PC-9 (cell line): Measurements from ENCODE around the gene TAF4. TPM values are rescaled to one million over a fixed set of nuclear protein-coding genes. Genes with fewer than 3 reads are reported as not detected.

Experiments
- BruUV-seq: library from RNA; stranded (reverse); fragments of 400-500 nt; replicated peaks from 2 replicates; lab custom pipeline; 2021; lab: Mats Ljungman, UMichigan
- CTCF ChIA-PET: fragments of 300-600 bp; sonication (Branson Sonifier 250); formaldehyde crosslinking; loops from one replicate; lab custom pipeline; 2022; ENCODE audit warnings: antibody characterized with exemption; lab: Charles Lee
- POLR2A ChIA-PET: fragments of 300-600 bp; sonication (Branson Sonifier 250); formaldehyde crosslinking; loops from one replicate; lab custom pipeline; 2022; ENCODE audit warnings: antibody characterized with exemption; ENCODE audit not compliant: unreplicated experiment; lab: Charles Lee
- DNase-seq, 2 experiments: peaks; one replicate each; pipeline versions ENCODE4 v3.0.0 to v3.0.0-alpha.2; 2015 to 2022; ENCODE audit warnings: mixed read lengths in 1 of 2
- H2AFZ ChIP-seq: fragments of 200-600 bp; sonication (generic); 2 replicates; pipeline ENCODE4 v1.8.1; 2017; ENCODE audit warnings: antibody characterized with exemption
- H3F3A ChIP-seq: fragments of 200-600 bp; sonication (generic); 2 replicates; pipeline ENCODE4 v1.8.1; 2017; ENCODE audit warnings: antibody characterized with exemption, mild to moderate bottlenecking, low read depth; ENCODE audit not compliant: insufficient read depth
- H3K27ac ChIP-seq: fragments of 200-600 bp; sonication (generic); 2 replicates; pipeline ENCODE4 v1.6.1; 2016; ENCODE audit warnings: mixed run types
- H3K27me3 ChIP-seq: fragments of 200-600 bp; sonication (generic); 2 replicates; pipeline ENCODE4 v1.6.1; 2016; ENCODE audit warnings: low read depth, mixed run types; ENCODE audit not compliant: insufficient read depth
- H3K36me3 ChIP-seq: fragments of 200-600 bp; sonication (generic); 2 replicates; pipeline ENCODE4 v1.6.1; 2016; ENCODE audit warnings: low read depth, mixed run types
- H3K4me1 ChIP-seq: fragments of 200-600 bp; sonication (generic); replicated peaks from 2 replicates; pipeline ENCODE4 v1.6.1; 2016; ENCODE audit warnings: mixed run types; ENCODE audit not compliant: insufficient read depth
- H3K4me2 ChIP-seq: fragments of 200-600 bp; sonication (generic); 2 replicates; pipeline ENCODE4 v1.6.1; 2017; ENCODE audit warnings: mixed run types
- H3K4me3 ChIP-seq: fragments of 200-600 bp; sonication (generic); 2 replicates; pipeline ENCODE4 v1.6.1; 2016; ENCODE audit warnings: mixed run types
- H3K79me2 ChIP-seq: fragments of 200-600 bp; sonication (generic); 2 replicates; pipeline ENCODE4 v1.6.1; 2017; ENCODE audit warnings: low read depth, mixed run types
- H3K9me2 ChIP-seq: fragments of 200-600 bp; sonication (generic); 2 replicates; pipeline ENCODE4 v1.8.1; 2017; ENCODE audit warnings: mild to moderate bottlenecking; ENCODE audit not compliant: insufficient read depth
- H3K9me3 ChIP-seq: fragments of 200-600 bp; sonication (generic); 2 replicates; pipeline ENCODE4 v1.8.1; 2016; ENCODE audit warnings: low read depth; ENCODE audit not compliant: insufficient read depth
- H4K20me1 ChIP-seq: fragments of 200-600 bp; sonication (generic); 2 replicates; pipeline ENCODE4 v1.8.1; 2017; ENCODE audit not compliant: insufficient read depth
- EZH2 ChIP-seq: fragments of 200-600 bp; sonication (generic); IDR thresholded peaks from 2 replicates; pipeline ENCODE4 v1.8.0; 2017; ENCODE audit warnings: antibody characterized with exemption, low read depth
- intact Hi-C: fragments of 100-400 bp; cut with micrococcal nuclease; formaldehyde crosslinking; loops from one replicate; pipeline ENCODE4 v1.10.0; 2022; ENCODE audit not compliant: unreplicated experiment
- total RNA-seq: library from RNA; stranded (reverse); gene quantifications from 2 replicates; pipeline ENCODE4 v1.2.3, GENCODE V29; 2021
- TF ChIP-seq, protein P1 (sequence below): fragments of 200-600 bp; sonication (generic); conservative IDR thresholded peaks from 2 replicates; pipeline ENCODE4 v1.6.1; 2017; ENCODE audit warnings: mixed run types, antibody characterized with exemption, mild to moderate bottlenecking, moderate library complexity

TAF4 gene
- total RNA-seq, 1 experiment from 2014 or later = 32.5 TPM

DNA sequence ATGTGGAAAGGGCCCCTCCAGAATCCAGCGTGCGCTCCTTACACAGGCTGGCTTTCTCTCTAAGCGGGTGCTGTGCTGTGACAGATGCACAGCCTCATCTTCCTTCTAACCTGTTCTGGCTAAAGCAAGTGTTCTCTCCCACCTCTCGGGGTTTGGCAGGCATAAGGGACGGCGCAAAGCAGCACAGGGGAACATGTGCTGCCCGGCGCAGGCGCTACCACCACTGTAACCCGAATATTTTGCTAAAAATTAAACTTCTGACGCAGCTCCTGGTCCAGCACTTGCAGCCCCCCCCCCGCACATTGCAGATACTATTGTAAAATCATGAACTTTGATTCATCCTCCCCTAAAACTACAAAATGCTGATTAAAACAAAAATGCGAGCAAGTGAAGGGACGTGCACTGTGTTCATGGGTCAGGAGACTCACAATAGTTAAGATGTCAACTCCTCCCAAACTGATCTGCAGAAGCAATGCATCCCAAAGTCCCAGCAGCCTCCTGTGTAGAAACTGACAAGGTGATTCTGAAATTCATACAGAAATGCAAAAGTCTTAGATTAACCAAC is 43.0 kb downstream of the TAF4 start:
- Histone ChIP-seq H3K9me2 (no peaks in the 10 kb centered on the region), H3K4me3 (no peak overlapping the region), H3K4me2 (no peak overlapping the region), H3K27ac (no peak overlapping the region), H3K79me2 (peaks cover 91% of the 10 kb centered on the region), H3K36me3 (no peaks in the 10 kb centered on the region), H3K4me1 (no peaks in the 10 kb centered on the region), H3F3A (peaks cover 4% of the 10 kb centered on the region; the same call in 1 of the 2 replicates), H3K27me3 (no peaks in the 10 kb centered on the region), H4K20me1 (peaks cover 57% of the 10 kb centered on the region), H3K9me3 (no peaks in the 10 kb centered on the region), H2AFZ (no peak overlapping the region)
- ChIA-PET POLR2A (no interaction called here), CTCF (no interaction called here)
- BruUV-seq = no TSS peak
- DNase-seq = no peak
- intact Hi-C loops = no loop called here
- TF ChIP-seq, protein P1, sequence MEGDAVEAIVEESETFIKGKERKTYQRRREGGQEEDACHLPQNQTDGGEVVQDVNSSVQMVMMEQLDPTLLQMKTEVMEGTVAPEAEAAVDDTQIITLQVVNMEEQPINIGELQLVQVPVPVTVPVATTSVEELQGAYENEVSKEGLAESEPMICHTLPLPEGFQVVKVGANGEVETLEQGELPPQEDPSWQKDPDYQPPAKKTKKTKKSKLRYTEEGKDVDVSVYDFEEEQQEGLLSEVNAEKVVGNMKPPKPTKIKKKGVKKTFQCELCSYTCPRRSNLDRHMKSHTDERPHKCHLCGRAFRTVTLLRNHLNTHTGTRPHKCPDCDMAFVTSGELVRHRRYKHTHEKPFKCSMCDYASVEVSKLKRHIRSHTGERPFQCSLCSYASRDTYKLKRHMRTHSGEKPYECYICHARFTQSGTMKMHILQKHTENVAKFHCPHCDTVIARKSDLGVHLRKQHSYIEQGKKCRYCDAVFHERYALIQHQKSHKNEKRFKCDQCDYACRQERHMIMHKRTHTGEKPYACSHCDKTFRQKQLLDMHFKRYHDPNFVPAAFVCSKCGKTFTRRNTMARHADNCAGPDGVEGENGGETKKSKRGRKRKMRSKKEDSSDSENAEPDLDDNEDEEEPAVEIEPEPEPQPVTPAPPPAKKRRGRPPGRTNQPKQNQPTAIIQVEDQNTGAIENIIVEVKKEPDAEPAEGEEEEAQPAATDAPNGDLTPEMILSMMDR = no peak
- no peak for TF ChIP-seq EZH2

DNA sequence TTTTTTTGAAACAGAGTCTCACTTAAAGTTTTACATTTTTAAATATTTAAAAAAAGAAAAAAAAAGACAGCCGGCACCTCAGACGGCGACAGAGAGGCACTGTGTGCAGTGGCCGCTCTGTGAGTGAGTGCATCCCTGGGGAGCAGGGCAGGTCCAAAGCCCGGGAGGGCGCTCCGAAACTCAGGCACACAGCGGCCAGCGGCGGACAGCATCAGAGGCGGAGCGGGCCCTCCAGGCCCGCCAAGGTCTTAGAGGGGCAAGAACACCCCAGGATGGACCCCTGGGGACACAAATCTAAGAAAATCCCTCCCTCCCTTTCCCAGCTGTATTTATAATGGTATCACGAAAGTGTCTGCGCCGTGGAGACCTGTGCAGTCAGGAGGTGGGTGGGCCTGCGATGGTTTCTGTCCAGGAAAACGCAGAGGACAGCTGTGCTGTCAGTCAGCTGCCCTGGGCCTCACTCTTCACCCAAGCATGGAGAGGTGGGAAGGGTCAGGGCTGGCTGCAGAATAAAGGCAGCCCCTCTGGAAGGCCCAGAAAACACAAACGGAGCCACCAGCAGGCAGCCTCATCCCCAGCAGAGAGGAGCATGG is 43.8 kb downstream of the TAF4 start:
- no peaks in the 10 kb centered on the region for H3K4me1 ChIP-seq
- H3K4me3 ChIP-seq = no peak overlapping the region
- no peaks in the 10 kb centered on the region for H3K9me2 ChIP-seq
- H3F3A ChIP-seq = peaks cover 4% of the 10 kb centered on the region; the same call in 1 of the 2 replicates
- peaks cover 88% of the 10 kb centered on the region for H3K79me2 ChIP-seq
- ChIA-PET POLR2A (no interaction called here), CTCF (no interaction called here)
- BruUV-seq = no TSS peak
- H3K4me2 ChIP-seq = no peak overlapping the region
- H3K27ac ChIP-seq = no peak overlapping the region
- no peaks in the 10 kb centered on the region for H3K36me3 ChIP-seq
- no peaks in the 10 kb centered on the region for H3K9me3 ChIP-seq
- intact Hi-C loops = no loop called here
- no peak overlapping the region for H2AFZ ChIP-seq
- DNase-seq = no peak
- H4K20me1 ChIP-seq = peaks cover 61% of the 10 kb centered on the region
- TF ChIP-seq, protein P1 = no peak
- TF ChIP-seq EZH2 = no peak
- no peaks in the 10 kb centered on the region for H3K27me3 ChIP-seq

DNA sequence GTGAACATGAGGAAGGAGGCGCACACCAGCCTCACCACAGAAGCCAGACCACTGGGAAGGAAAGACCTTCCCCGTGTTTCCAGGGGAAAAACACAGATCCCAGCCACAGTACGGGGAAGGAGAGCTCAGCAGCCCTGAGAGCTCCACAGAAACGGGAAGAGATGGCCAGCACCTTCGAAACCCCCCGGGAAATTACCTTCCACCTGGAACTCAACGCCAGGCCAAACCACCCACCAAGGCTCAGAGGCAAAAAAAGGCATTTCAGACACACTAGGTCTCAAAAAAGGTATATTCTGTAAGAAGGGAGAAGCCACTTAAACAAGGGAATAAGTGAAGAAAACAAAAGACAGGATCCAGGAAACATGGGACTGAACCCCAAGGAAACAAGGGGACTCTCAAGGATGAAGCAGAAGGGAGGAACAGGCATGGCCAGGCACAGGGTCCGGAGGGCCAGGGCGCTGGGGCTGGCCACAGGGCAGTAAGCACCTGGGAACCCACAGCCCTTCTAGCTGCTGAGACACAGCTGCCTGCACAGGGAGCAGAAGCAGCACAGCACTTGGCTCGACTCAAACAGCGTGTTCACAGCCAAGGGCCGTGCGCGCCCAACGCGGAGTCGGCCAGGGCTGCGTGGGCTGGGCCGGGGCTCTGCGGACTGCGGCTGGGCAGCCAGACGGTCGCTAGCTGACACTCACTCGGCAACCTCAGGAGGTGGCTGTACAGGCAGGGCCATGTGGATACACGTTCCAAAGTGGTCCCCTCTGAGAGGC is 44.6 kb downstream of the TAF4 start:
- no peaks in the 10 kb centered on the region for H3K9me2 ChIP-seq
- no peaks in the 10 kb centered on the region for H3K36me3 ChIP-seq
- H3K27me3 ChIP-seq = no peaks in the 10 kb centered on the region
- intact Hi-C loops = no loop called here
- H3K4me3 ChIP-seq = no peak overlapping the region
- H3K27ac ChIP-seq = no peak overlapping the region
- H3K4me1 ChIP-seq = no peaks in the 10 kb centered on the region
- no peak overlapping the region for H2AFZ ChIP-seq
- TF ChIP-seq, protein P1 = no peak
- no peak for TF ChIP-seq EZH2
- peaks cover 66% of the 10 kb centered on the region for H4K20me1 ChIP-seq
- H3F3A ChIP-seq = peaks cover 4% of the 10 kb centered on the region; the same call in 1 of the 2 replicates
- DNase-seq = no peak
- POLR2A ChIA-PET = no interaction called here
- no peaks in the 10 kb centered on the region for H3K9me3 ChIP-seq
- H3K79me2 ChIP-seq = peaks cover 85% of the 10 kb centered on the region
- CTCF ChIA-PET = no interaction called here
- no peak overlapping the region for H3K4me2 ChIP-seq
- no TSS peak for BruUV-seq
